SK-N-SH (cell line): Measurements from ENCODE around the gene CPSF6.

ENCODE experiments used
- CTCF ChIP-seq: fragments of 200-600 bp; sonication (generic); IDR thresholded peaks from 2 replicates; pipeline ENCODE4 v1.6.1; 2017; ENCODE audit warnings: antibody characterized with exemption, mild to moderate bottlenecking, moderate library complexity
- EP300 ChIP-seq, 2 experiments: IDR thresholded peaks; 2 replicates each; pipeline versions ENCODE4 v1.4.0 to v1.6.1; 2012; ENCODE audit warnings: borderline replicate concordance in 1 of 2, low read depth in 1 of 2, low read length in 1 of 2
- EZH2phosphoT487 ChIP-seq: fragments of 200-600 bp; sonication (generic); IDR thresholded peaks from 2 replicates; pipeline ENCODE4 v1.6.1; 2017; ENCODE audit warnings: low read depth, mixed run types, mild to moderate bottlenecking, antibody characterized with exemption, moderate library complexity, borderline replicate concordance
- FOSL2 ChIP-seq: IDR thresholded peaks from 2 replicates; pipeline ENCODE4 v1.4.0; 2012; ENCODE audit warnings: low read depth, mild to moderate bottlenecking, moderate library complexity, borderline replicate concordance
- GATA2 ChIP-seq: sonication (generic); formaldehyde crosslinking; IDR thresholded peaks from 2 replicates; pipeline ENCODE4 v1.5.0; 2020; ENCODE audit warnings: mild to moderate bottlenecking, missing genetic modification reagents
- IRF3 ChIP-seq: fragments of 150-350 bp; IDR thresholded peaks from 2 replicates; pipeline ENCODE4 v1.6.1; 2016; ENCODE audit warnings: mild to moderate bottlenecking, low read depth, low read length
- MAX ChIP-seq: IDR thresholded peaks from 2 replicates; pipeline ENCODE4 v1.4.0; 2012; ENCODE audit warnings: low read depth
- MEF2A ChIP-seq: IDR thresholded peaks from 2 replicates; pipeline ENCODE4 v1.4.0; 2012; ENCODE audit warnings: low read depth, borderline replicate concordance
- NRF1 ChIP-seq: IDR thresholded peaks from 2 replicates; pipeline ENCODE4 v1.6.1; 2012; ENCODE audit warnings: low read depth, mild to moderate bottlenecking, low read length
- RAD21 ChIP-seq: IDR thresholded peaks from 2 replicates; pipeline ENCODE4 v1.6.1; 2012; ENCODE audit warnings: mild to moderate bottlenecking, low read length
- RCOR1 ChIP-seq: fragments of 150-350 bp; IDR thresholded peaks from 2 replicates; pipeline ENCODE4 v1.6.1; 2017; ENCODE audit warnings: antibody characterized with exemption, low read length
- SIN3A ChIP-seq: IDR thresholded peaks from 2 replicates; pipeline ENCODE4 v1.6.1; 2012; ENCODE audit warnings: low read depth, mild to moderate bottlenecking, low read length, moderate library complexity, borderline replicate concordance
- TEAD4 ChIP-seq: IDR thresholded peaks from 2 replicates; pipeline ENCODE4 v1.4.0; 2012; ENCODE audit warnings: mild to moderate bottlenecking, borderline replicate concordance; ENCODE audit not compliant: insufficient read depth

- TF ChIP-seq CTCF = peak; percentile 6
- TF ChIP-seq FOSL2 = no peak
- TF ChIP-seq EZH2phosphoT487 = no peak
- no peak for TF ChIP-seq EP300 (IDR thresholded peaks at IDR 0.05; ENCODE audit: borderline replicate concordance in 1 of 2, low read depth in 1 of 2, low read length in 1 of 2)
- no peak for TF ChIP-seq SIN3A
- TF ChIP-seq MAX = no peak
- no peak for TF ChIP-seq TEAD4
- TF ChIP-seq GATA2 (CRISPR knock-in tag) = no peak
- no peak for TF ChIP-seq RAD21
- TF ChIP-seq IRF3 = no peak
- no peak for TF ChIP-seq RCOR1
- no peak for TF ChIP-seq NRF1
- no peak for TF ChIP-seq MEF2A
Observed at GRCh38 chr12:69291278-69291593, 51.9 kb downstream of the CPSF6 start.
